ENCODE measurements around the gene ITGB2. TPM values are rescaled to one million over a fixed set of nuclear protein-coding genes. Genes with fewer than 3 reads are reported as not detected.

Gene ITGB2
- total RNA-seq, 6 donors from 2014 or later, result 73.1 to 435 (median 149) TPM

DNA sequence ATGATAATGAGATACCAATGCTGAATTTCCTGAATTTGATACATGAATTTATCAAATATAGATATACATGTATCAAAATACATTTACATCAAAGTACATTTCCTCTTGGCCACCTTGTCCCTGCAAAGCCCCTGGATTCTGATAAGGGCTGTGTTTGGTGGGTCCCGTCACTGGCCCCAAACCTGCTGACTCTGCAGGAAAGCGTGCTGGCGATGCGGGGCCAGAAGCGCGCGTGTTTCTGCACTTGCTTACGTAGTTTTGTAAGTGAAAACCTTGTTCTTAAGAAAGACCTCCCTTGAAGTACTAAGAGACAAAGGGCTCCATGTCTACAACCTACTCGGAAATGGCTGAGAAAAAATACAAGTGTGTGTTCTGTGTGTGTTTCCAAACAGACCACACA is 11.0 kb downstream of the ITGB2 start:
- H3K9me3 ChIP-seq, result no peaks in the 10 kb centered on the region
- H3K4me1 ChIP-seq, result peaks cover 38 to 66% (median 56%) of the 10 kb centered on the region in 4 donors
- ATAC-seq (ENCODE audit: low FRiP score in 2 of 2), result no peak
- no peak for TF ChIP-seq POLR2AphosphoS5 (IDR thresholded peaks at IDR 0.05)
- no peak for TF ChIP-seq POLR2A (IDR thresholded peaks at IDR 0.05)
- no peak for TF ChIP-seq EP300 (IDR thresholded peaks at IDR 0.05)
- no peak for TF ChIP-seq CTCF (IDR thresholded peaks at IDR 0.05)
- H3K27ac ChIP-seq, result peak overlapping the region in 2 of 4 donors; percentile 1 to 85
- H3K4me3 ChIP-seq, result no peak overlapping the region
- no peak for DNase-seq
- no peaks in the 10 kb centered on the region for H3K36me3 ChIP-seq
- whole genome bisulfite sequencing, 2 donors, result 85 to 87% methylated on average over 9 of the region's 9 CpGs
- H3K27me3 ChIP-seq, result no peaks in the 10 kb centered on the region

- no peaks in the 10 kb centered on the region for H3K9me3 ChIP-seq
- no peak for ATAC-seq (ENCODE audit: low FRiP score in 2 of 2)
- H3K36me3 ChIP-seq, result no peaks in the 10 kb centered on the region
- WGBS, 2 donors, result 86 to 96% methylated on average over 21 of the region's 21 CpGs
- H3K27ac ChIP-seq, result peak overlapping the region in 2 of 4 donors; percentile 56 to 75
- H3K4me1 ChIP-seq, result peaks cover 38 to 59% (median 48%) of the 10 kb centered on the region in 4 donors
- no peaks in the 10 kb centered on the region for H3K27me3 ChIP-seq
- H3K4me3 ChIP-seq, result no peak overlapping the region
- no peak for TF ChIP-seq POLR2AphosphoS5 (IDR thresholded peaks at IDR 0.05)
- TF ChIP-seq POLR2A (IDR thresholded peaks at IDR 0.05), result no peak
- no peak for TF ChIP-seq CTCF (IDR thresholded peaks at IDR 0.05)
- no peak for TF ChIP-seq EP300 (IDR thresholded peaks at IDR 0.05)
- DNase-seq, result peak in 1 of 2 donors; percentile 71
These were observed 11.8 kb downstream of the ITGB2 start for GRCh38 chr21:44908908-44909307.

GRCh38 chr21:44907966-44908895 is 12.5 kb downstream of the ITGB2 start:
- TF ChIP-seq EP300 (IDR thresholded peaks at IDR 0.05) (no peak), POLR2AphosphoS5 (IDR thresholded peaks at IDR 0.05) (peak in 1 of 2 donors; percentile 17)
- peaks cover 34 to 57% (median 45%) of the 10 kb centered on the region in 4 donors for H3K4me1 ChIP-seq
- H3K9me3 ChIP-seq, result no peaks in the 10 kb centered on the region
- ATAC-seq (ENCODE audit: low FRiP score in 2 of 2) (peak; percentile 15 to 68), DNase-seq (peak; percentile 75 to 87)
- no peaks in the 10 kb centered on the region for H3K36me3 ChIP-seq
- H3K4me3 ChIP-seq, result no peak overlapping the region
- WGBS, 2 donors, result 47 to 49% methylated on average over 25 of the region's 25 CpGs
- H3K27me3 ChIP-seq, result no peaks in the 10 kb centered on the region
- H3K27ac ChIP-seq, result peak overlapping the region; percentile 44 to 75 (median 56)

GRCh38 chr21:44907225-44907965 is 13.3 kb downstream of the ITGB2 start:
- Histone ChIP-seq H3K36me3 (peaks cover 0 to 2% (median 1%) of the 10 kb centered on the region in 4 donors), H3K27ac (peak overlapping the region; percentile 33 to 75 (median 50)), H3K4me1 (peaks cover 33 to 60% (median 47%) of the 10 kb centered on the region in 4 donors), H3K9me3 (no peaks in the 10 kb centered on the region), H3K27me3 (no peaks in the 10 kb centered on the region), H3K4me3 (no peak overlapping the region)
- DNase-seq, result peak; percentile 48 to 49
- TF ChIP-seq POLR2AphosphoS5 (IDR thresholded peaks at IDR 0.05) (no peak), POLR2A (IDR thresholded peaks at IDR 0.05) (no peak), EP300 (IDR thresholded peaks at IDR 0.05) (no peak), CTCF (IDR thresholded peaks at IDR 0.05) (no peak)
- no peak for ATAC-seq (ENCODE audit: low FRiP score in 2 of 2)
- 68 to 78% methylated on average over 12 to 16 of the region's 16 CpGs for WGBS, 2 donors

- Histone ChIP-seq H3K4me3 (no peak overlapping the region), H3K27ac (peak overlapping the region in 2 of 4 donors; percentile 11 to 32), H3K27me3 (no peaks in the 10 kb centered on the region), H3K36me3 (peaks cover 0 to 17% (median 13%) of the 10 kb centered on the region in 4 donors), H3K4me1 (peaks cover 16 to 47% (median 31%) of the 10 kb centered on the region in 4 donors), H3K9me3 (no peaks in the 10 kb centered on the region)
- WGBS, 2 donors, result 69 to 75% methylated on average over 3 to 7 of the region's 7 CpGs
- no peak for TF ChIP-seq EP300 (IDR thresholded peaks at IDR 0.05)
- no peak for TF ChIP-seq CTCF (IDR thresholded peaks at IDR 0.05)
- ATAC-seq (ENCODE audit: low FRiP score in 2 of 2) (peak; percentile 24 to 27), DNase-seq (peak in 1 of 2 donors; percentile 52)
These were observed 15.0 kb downstream of the ITGB2 start for GRCh38 chr21:44905728-44906090.
